ENCODE data around the gene DLEU7. TPM values are rescaled to one million over a fixed set of nuclear protein-coding genes. Genes with fewer than 3 reads are reported as not detected.

DLEU7 gene
- total and polyA plus RNA-seq, 4 donors: 0.17 to 0.47 (median 0.24) TPM

DNA sequence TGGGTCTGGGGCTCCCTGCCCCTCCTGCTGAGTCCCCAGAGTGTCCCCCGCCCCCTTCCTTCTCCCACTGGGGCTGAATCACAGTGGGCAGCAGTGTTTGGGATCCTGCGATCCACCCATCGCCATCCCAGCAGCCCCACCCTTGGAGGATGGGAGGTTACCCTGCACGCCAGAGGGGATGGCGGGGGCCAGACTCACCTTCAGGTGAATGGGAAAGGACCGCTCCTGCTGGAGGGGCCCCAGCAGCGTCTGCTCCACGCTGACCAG is 569 bp downstream of the DLEU7 start (continued):
- TF ChIP-seq SP1 (IDR thresholded peaks at IDR 0.05) (no peak), RXRA (IDR thresholded peaks at IDR 0.05) (no peak), HNF4A (conservative IDR thresholded peaks at IDR 0.05) (no peak)

DNA sequence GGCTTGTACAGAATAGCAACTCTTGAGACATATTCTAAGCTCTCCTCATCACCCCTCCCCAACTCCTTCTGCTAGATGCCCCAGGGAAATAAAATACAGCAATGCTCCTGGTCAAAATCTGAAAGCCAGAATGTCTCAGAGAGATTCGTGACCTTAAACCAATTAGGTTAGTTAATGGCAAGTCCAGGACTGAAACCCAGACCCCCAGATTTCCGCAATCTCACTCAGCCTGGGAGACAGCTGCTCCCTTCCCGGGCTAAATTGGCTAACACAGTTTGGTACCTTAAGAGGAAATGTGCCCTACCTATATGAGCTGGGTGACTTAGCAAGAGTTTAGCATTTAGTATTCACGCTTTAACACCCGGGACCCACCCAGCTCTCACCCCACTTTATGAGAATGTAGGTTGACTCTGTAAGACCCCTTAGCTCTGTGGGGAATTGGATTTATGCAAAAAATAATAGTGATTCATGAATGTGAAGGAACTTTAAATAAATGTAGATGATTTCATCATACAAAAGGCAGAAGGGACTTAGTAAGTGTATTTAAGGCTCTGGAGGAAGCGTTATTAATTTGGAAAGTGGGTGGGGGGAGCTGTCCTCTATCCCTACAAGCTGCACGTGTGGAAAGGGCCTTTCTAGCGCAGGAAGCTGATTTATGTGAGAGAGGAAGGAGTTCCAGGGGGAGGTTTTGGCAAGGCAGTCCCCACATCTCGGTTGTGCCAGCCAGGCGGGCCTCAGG is 1.1 kb downstream of the DLEU7 start:
- peaks cover 0 to 2% (median 0%) of the 10 kb centered on the region in 4 donors for H3K27me3 ChIP-seq (ENCODE audit: control insufficient read depth in 4 of 4, insufficient read depth in 4 of 4, low read length in 3 of 4)
- DNase-seq (ENCODE audit: low spot score): no peak
- H3K4me1 ChIP-seq (ENCODE audit: control insufficient read depth in 4 of 4, insufficient read depth in 4 of 4, low read length in 3 of 4): peaks cover 4 to 11% (median 8%) of the 10 kb centered on the region in 4 donors

GRCh38 chr13:50841786-50842185 is 1.7 kb downstream of the DLEU7 start:
- TF ChIP-seq EGR1 (IDR thresholded peaks at IDR 0.05; ENCODE audit: low read depth in 2 of 2): no peak
- Histone ChIP-seq H3K4me1 (ENCODE audit: control insufficient read depth in 4 of 4, insufficient read depth in 4 of 4, low read length in 3 of 4) (peaks cover 0 to 11% (median 2%) of the 10 kb centered on the region in 4 donors), H3K9me3 (ENCODE audit: control insufficient read depth in 4 of 4, low read length in 3 of 4) (no peaks in the 10 kb centered on the region), H3K36me3 (ENCODE audit: control insufficient read depth in 4 of 4, insufficient read depth in 3 of 4, low read depth in 1 of 4, low read length in 3 of 4) (no peaks in the 10 kb centered on the region), H3K27ac (ENCODE audit: low read depth in 1 of 2, low read length in 2 of 2) (no peak overlapping the region), H3K27me3 (ENCODE audit: control insufficient read depth in 4 of 4, insufficient read depth in 4 of 4, low read length in 3 of 4) (peaks cover 0 to 2% (median 0%) of the 10 kb centered on the region in 4 donors), H3K9ac (ENCODE audit: low read depth in 1 of 2, low read length in 2 of 2) (no peak overlapping the region), H3K4me3 (ENCODE audit: low read depth in 1 of 3, low read length in 3 of 3) (no peak overlapping the region)
- no peak for DNase-seq (ENCODE audit: low spot score)
- 96% methylated on average over 7 of the region's 7 CpGs for WGBS

More for the DNA sequence above, 1.1 kb downstream of the DLEU7 start:
- TF ChIP-seq HNF4A (conservative IDR thresholded peaks at IDR 0.05): no peak
- TF ChIP-seq, protein P1, sequence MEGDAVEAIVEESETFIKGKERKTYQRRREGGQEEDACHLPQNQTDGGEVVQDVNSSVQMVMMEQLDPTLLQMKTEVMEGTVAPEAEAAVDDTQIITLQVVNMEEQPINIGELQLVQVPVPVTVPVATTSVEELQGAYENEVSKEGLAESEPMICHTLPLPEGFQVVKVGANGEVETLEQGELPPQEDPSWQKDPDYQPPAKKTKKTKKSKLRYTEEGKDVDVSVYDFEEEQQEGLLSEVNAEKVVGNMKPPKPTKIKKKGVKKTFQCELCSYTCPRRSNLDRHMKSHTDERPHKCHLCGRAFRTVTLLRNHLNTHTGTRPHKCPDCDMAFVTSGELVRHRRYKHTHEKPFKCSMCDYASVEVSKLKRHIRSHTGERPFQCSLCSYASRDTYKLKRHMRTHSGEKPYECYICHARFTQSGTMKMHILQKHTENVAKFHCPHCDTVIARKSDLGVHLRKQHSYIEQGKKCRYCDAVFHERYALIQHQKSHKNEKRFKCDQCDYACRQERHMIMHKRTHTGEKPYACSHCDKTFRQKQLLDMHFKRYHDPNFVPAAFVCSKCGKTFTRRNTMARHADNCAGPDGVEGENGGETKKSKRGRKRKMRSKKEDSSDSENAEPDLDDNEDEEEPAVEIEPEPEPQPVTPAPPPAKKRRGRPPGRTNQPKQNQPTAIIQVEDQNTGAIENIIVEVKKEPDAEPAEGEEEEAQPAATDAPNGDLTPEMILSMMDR (IDR thresholded peaks at IDR 0.05; ENCODE audit: low read depth, low read length, missing input control): no peak
- TF ChIP-seq, protein P2, sequence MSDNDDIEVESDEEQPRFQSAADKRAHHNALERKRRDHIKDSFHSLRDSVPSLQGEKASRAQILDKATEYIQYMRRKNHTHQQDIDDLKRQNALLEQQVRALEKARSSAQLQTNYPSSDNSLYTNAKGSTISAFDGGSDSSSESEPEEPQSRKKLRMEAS (IDR thresholded peaks at IDR 0.05): no peak
- TF ChIP-seq YY1 (IDR thresholded peaks at IDR 0.05): no peak
- TF ChIP-seq, protein P3, sequence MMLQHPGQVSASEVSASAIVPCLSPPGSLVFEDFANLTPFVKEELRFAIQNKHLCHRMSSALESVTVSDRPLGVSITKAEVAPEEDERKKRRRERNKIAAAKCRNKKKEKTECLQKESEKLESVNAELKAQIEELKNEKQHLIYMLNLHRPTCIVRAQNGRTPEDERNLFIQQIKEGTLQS (IDR thresholded peaks at IDR 0.05): no peak
- no peak for TF ChIP-seq EGR1 (IDR thresholded peaks at IDR 0.05; ENCODE audit: low read depth in 2 of 2)
- H3K36me3 ChIP-seq (ENCODE audit: control insufficient read depth in 4 of 4, insufficient read depth in 3 of 4, low read depth in 1 of 4, low read length in 3 of 4): no peaks in the 10 kb centered on the region
- H3K9me3 ChIP-seq (ENCODE audit: control insufficient read depth in 4 of 4, low read length in 3 of 4): no peaks in the 10 kb centered on the region
- no peak overlapping the region for H3K27ac ChIP-seq (ENCODE audit: low read depth in 1 of 2, low read length in 2 of 2)
- WGBS: 74% methylated on average over 10 of the region's 10 CpGs
- no peak overlapping the region for H3K4me3 ChIP-seq (ENCODE audit: low read depth in 1 of 3, low read length in 3 of 3)
- H3K9ac ChIP-seq (ENCODE audit: low read depth in 1 of 2, low read length in 2 of 2): no peak overlapping the region

DNA sequence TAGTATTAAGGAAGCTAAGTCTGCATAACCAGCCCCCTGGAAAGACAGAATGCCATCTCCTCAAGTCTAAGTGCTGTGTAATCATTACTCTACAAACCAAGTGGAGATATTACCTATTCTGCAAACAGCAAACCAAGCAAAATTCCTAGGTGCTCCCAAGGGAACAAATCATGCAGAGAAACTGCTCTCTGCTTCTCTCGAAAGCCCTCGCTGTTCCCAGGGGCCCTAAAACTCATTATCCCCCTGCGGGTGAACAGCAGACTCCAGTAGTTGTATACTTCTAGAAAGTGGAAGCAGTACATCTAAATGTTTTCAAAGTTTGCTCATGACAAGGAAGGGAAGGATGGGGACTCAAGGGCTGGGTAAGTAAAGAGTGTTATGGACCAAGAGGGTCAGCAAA is 3.2 kb downstream of the DLEU7 start:
- Histone ChIP-seq H3K4me3 (ENCODE audit: low read depth in 1 of 3, low read length in 3 of 3) (no peak overlapping the region), H3K27me3 (ENCODE audit: control insufficient read depth in 4 of 4, insufficient read depth in 4 of 4, low read length in 3 of 4) (peaks cover 0 to 2% (median 0%) of the 10 kb centered on the region in 4 donors), H3K9me3 (ENCODE audit: control insufficient read depth in 4 of 4, low read length in 3 of 4) (no peaks in the 10 kb centered on the region), H3K36me3 (ENCODE audit: control insufficient read depth in 4 of 4, insufficient read depth in 3 of 4, low read depth in 1 of 4, low read length in 3 of 4) (no peaks in the 10 kb centered on the region), H3K4me1 (ENCODE audit: control insufficient read depth in 4 of 4, insufficient read depth in 4 of 4, low read length in 3 of 4) (peaks cover 0 to 11% (median 2%) of the 10 kb centered on the region in 4 donors), H3K9ac (ENCODE audit: low read depth in 1 of 2, low read length in 2 of 2) (no peak overlapping the region), H3K27ac (ENCODE audit: low read depth in 1 of 2, low read length in 2 of 2) (no peak overlapping the region)
- no peak for DNase-seq (ENCODE audit: low spot score)
- 94% methylated on average over 3 of the region's 3 CpGs for WGBS
- TF ChIP-seq, protein P3 (IDR thresholded peaks at IDR 0.05): no peak
- TF ChIP-seq HNF4A (conservative IDR thresholded peaks at IDR 0.05) (no peak), RAD21 (IDR thresholded peaks at IDR 0.05) (no peak), RXRA (IDR thresholded peaks at IDR 0.05) (no peak), EGR1 (IDR thresholded peaks at IDR 0.05; ENCODE audit: low read depth in 2 of 2) (no peak), REST (IDR thresholded peaks at IDR 0.05) (no peak), ZBTB33 (IDR thresholded peaks at IDR 0.05) (no peak), FOXA2 (IDR thresholded peaks at IDR 0.05) (no peak), SP1 (IDR thresholded peaks at IDR 0.05) (no peak), HNF4G (IDR thresholded peaks at IDR 0.05) (no peak), JUND (IDR thresholded peaks at IDR 0.05) (no peak)
- TF ChIP-seq, protein P2 (IDR thresholded peaks at IDR 0.05): no peak
